Keratinocyte (primary cell): ENCODE measurements around the gene EXOC4. TPM values are rescaled to one million over a fixed set of nuclear protein-coding genes. Genes with fewer than 3 reads are reported as not detected.

ENCODE experiments used
- DNase-seq: peaks from one replicate; pipeline ENCODE4 v3.0.0-alpha.2; 2011; ENCODE audit warnings: low read depth, missing footprints, low spot score
- FAIRE-seq: peaks from 2 replicates; lab custom pipeline; 2011; peaks lifted over from hg19 to GRCh38; lab: Jason Lieb, UNC
- H2AFZ ChIP-seq: 2 replicates; pipeline ENCODE4 v1.6.0; 2012; ENCODE audit warnings: low read length, control low read depth, inconsistent platforms; ENCODE audit not compliant: control insufficient read depth
- H3K27ac ChIP-seq: 2 replicates; pipeline ENCODE4 v1.5.1; 2011; ENCODE audit warnings: low read length; ENCODE audit not compliant: control insufficient read depth, insufficient read depth
- H3K27me3 ChIP-seq: 3 replicates; pipeline ENCODE4 v1.6.0; 2011; ENCODE audit warnings: low read length; ENCODE audit not compliant: control insufficient read depth, insufficient read depth; ENCODE audit errors: extremely low read depth
- H3K36me3 ChIP-seq, 2 experiments: 2 replicates in 1 of 2; 3 replicates in 1 of 2; pipeline ENCODE4 v1.5.1; 2011; ENCODE audit warnings: low read length in 2 of 2, mild to moderate bottlenecking in 1 of 2; ENCODE audit not compliant: control insufficient read depth in 2 of 2, insufficient read depth in 2 of 2; ENCODE audit errors: extremely low read depth in 1 of 2
- H3K4me1 ChIP-seq: 3 replicates; pipeline ENCODE4 v1.5.1; 2011; ENCODE audit warnings: low read length; ENCODE audit not compliant: control insufficient read depth, insufficient read depth; ENCODE audit errors: extremely low read depth
- H3K4me2 ChIP-seq: 3 replicates; pipeline ENCODE4 v1.6.0; 2011; ENCODE audit warnings: low read depth, low read length; ENCODE audit not compliant: control insufficient read depth, insufficient read depth; ENCODE audit errors: extremely low read depth
- H3K4me3 ChIP-seq, 3 experiments: fragments of 200-600 bp in 1 of 3; sonication (generic) in 1 of 3; 2 replicates in 2 of 3; 3 replicates in 1 of 3; pipeline ENCODE4 v1.5.1; 2011 to 2016; ENCODE audit warnings: low read length in 3 of 3, mild to moderate bottlenecking in 3 of 3, control low read depth in 2 of 3, inconsistent platforms in 1 of 3, low read depth in 1 of 3, mixed read lengths in 1 of 3, mixed run types in 1 of 3, moderate library complexity in 1 of 3; ENCODE audit not compliant: control insufficient read depth in 2 of 3, insufficient read depth in 2 of 3; ENCODE audit errors: extremely low read depth in 1 of 3
- H3K79me2 ChIP-seq: 2 replicates; pipeline ENCODE4 v1.6.0; 2012; ENCODE audit warnings: low read length; ENCODE audit not compliant: control insufficient read depth, insufficient read depth
- H3K9ac ChIP-seq: 3 replicates; pipeline ENCODE4 v1.6.0; 2011; ENCODE audit warnings: low read length; ENCODE audit not compliant: control insufficient read depth, insufficient read depth; ENCODE audit errors: extremely low read depth
- H3K9me1 ChIP-seq: 3 replicates; pipeline ENCODE4 v1.6.0; 2011; ENCODE audit warnings: low read length; ENCODE audit not compliant: control insufficient read depth, insufficient read depth; ENCODE audit errors: extremely low read depth
- H3K9me3 ChIP-seq: 2 replicates; pipeline ENCODE4 v1.5.1; 2012; ENCODE audit warnings: low read depth, low read length; ENCODE audit not compliant: control insufficient read depth
- H4K20me1 ChIP-seq: 3 replicates; pipeline ENCODE4 v1.6.0; 2011; ENCODE audit warnings: low read length; ENCODE audit not compliant: control insufficient read depth, insufficient read depth; ENCODE audit errors: extremely low read depth
- CTCF ChIP-seq, 3 experiments: IDR thresholded peaks in 1 of 3; conservative IDR thresholded peaks in 1 of 3; optimal IDR thresholded peaks in 1 of 3; 2 replicates in 2 of 3; 3 replicates in 1 of 3; pipeline versions ENCODE3 to v1.5.1; 2011; ENCODE audit warnings: low read length in 3 of 3, mild to moderate bottlenecking in 3 of 3, moderate library complexity in 2 of 3, control low read depth in 1 of 3, inconsistent platforms in 1 of 3; ENCODE audit not compliant: insufficient read depth in 2 of 3; ENCODE audit errors: extremely low read depth in 1 of 3
- EZH2 ChIP-seq: IDR thresholded peaks from one replicate; pipeline ENCODE4 v1.6.1; 2012; ENCODE audit warnings: inconsistent platforms, mild to moderate bottlenecking, low read length, moderate library complexity
- dilution Hi-C: fragments of 300-500 bp; cut with MboI; formaldehyde crosslinking; loops from one replicate; pipeline ENCODE4 v1.7.0; 2020; ENCODE audit warnings: low sequenced_read_pairs; ENCODE audit not compliant: extremely low pct_ligation_motif_present
- polyA plus RNA-seq, 5 experiments: library from polyadenylated mRNA; depleted of rRNA in 3 of 5; stranded (reverse) in 3 of 5; stranded (forward) in 1 of 5; unstranded in 1 of 5; fragments of >200 nt; gene quantifications; 1 replicate in 1 of 5; 2 replicates in 3 of 5; 3 replicates in 1 of 5; pipeline versions ENCODE4 v1.2.1 to v1.2.3, GENCODE V29; 2011 to 2012; ENCODE audit warnings: missing spikeins in 2 of 5, low read depth in 1 of 5, low replicate concordance in 1 of 5

Gene EXOC4
- polyA plus RNA-seq, 1 donor (not counting 4 experiments of a cell fraction or from before 2014, with no cell fraction given), result 52.6 TPM

- H3K27ac ChIP-seq, result no peak overlapping the region
- DNase-seq (no peak), FAIRE-seq (no peak)
- H2AFZ ChIP-seq, result no peak overlapping the region
- H3K36me3 ChIP-seq, result no peaks in the 10 kb centered on the region
- no peaks in the 10 kb centered on the region for H3K9me3 ChIP-seq
- H3K4me3 ChIP-seq, result no peak overlapping the region
- no peaks in the 10 kb centered on the region for H4K20me1 ChIP-seq
- TF ChIP-seq EZH2 (no peak), CTCF (optimal IDR thresholded peaks at IDR 0.05 in 1 of 3, IDR thresholded peaks at IDR 0.05 in 1 of 3, conservative IDR thresholded peaks at IDR 0.05 in 1 of 3; ENCODE audit: extremely low read depth in 1 of 3, insufficient read depth in 2 of 3, low read length in 3 of 3) (no peak)
- H3K79me2 ChIP-seq, result no peaks in the 10 kb centered on the region
- no peak overlapping the region for H3K4me2 ChIP-seq
- no peak overlapping the region for H3K9ac ChIP-seq
- dilution Hi-C loops, result no loop called here
- no peaks in the 10 kb centered on the region for H3K9me1 ChIP-seq
- peaks cover 5% of the 10 kb centered on the region for H3K4me1 ChIP-seq
- H3K27me3 ChIP-seq, result no peaks in the 10 kb centered on the region
These were observed 439.1 kb downstream of the EXOC4 start for GRCh38 chr7:133691727-133692610.

- Histone ChIP-seq H3K27me3 (no peaks in the 10 kb centered on the region), H3K4me1 (peaks cover 5% of the 10 kb centered on the region), H3K9ac (no peak overlapping the region), H2AFZ (no peak overlapping the region), H3K4me3 (no peak overlapping the region), H3K36me3 (no peaks in the 10 kb centered on the region), H3K9me1 (no peaks in the 10 kb centered on the region), H3K27ac (no peak overlapping the region), H4K20me1 (no peaks in the 10 kb centered on the region), H3K9me3 (no peaks in the 10 kb centered on the region), H3K79me2 (no peaks in the 10 kb centered on the region), H3K4me2 (no peak overlapping the region)
- DNase-seq, result no peak
- TF ChIP-seq EZH2 (no peak), CTCF (optimal IDR thresholded peaks at IDR 0.05 in 1 of 3, IDR thresholded peaks at IDR 0.05 in 1 of 3, conservative IDR thresholded peaks at IDR 0.05 in 1 of 3; ENCODE audit: extremely low read depth in 1 of 3, insufficient read depth in 2 of 3, low read length in 3 of 3) (no peak)
- FAIRE-seq, result no peak
- dilution Hi-C loops, result no loop called here
These were observed 440.4 kb downstream of the EXOC4 start for GRCh38 chr7:133693281-133693680.
